PFSK-1 (cell line): ENCODE data around the gene GMPR2.

Source experiments
- FOXP2 ChIP-seq: optimal IDR thresholded peaks from 2 replicates; pipeline ENCODE3; 2011; ENCODE audit warnings: borderline replicate concordance, control low read depth, inconsistent platforms; ENCODE audit not compliant: insufficient read depth; ENCODE audit errors: extremely low read length, extremely low read depth
- POLR2AphosphoS5 ChIP-seq: IDR thresholded peaks from 2 replicates; pipeline ENCODE4 v1.6.1; 2012; ENCODE audit warnings: low read depth, mild to moderate bottlenecking, control low read depth, low read length, moderate library complexity
- REST ChIP-seq, 2 experiments: IDR thresholded peaks; 2 replicates each; pipeline versions ENCODE4 v1.6.1 to v1.8.0; 2011 to 2012; ENCODE audit warnings: low read depth in 2 of 2, low read length in 2 of 2, control low read depth in 1 of 2, inconsistent platforms in 1 of 2, mild to moderate bottlenecking in 1 of 2, moderate library complexity in 1 of 2; ENCODE audit not compliant: insufficient read depth in 1 of 2
- SIN3A ChIP-seq: IDR thresholded peaks from 2 replicates; pipeline ENCODE4 v1.6.1; 2012; ENCODE audit warnings: mild to moderate bottlenecking, low read length, moderate library complexity, borderline replicate concordance; ENCODE audit not compliant: insufficient read depth
- TAF1 ChIP-seq: IDR thresholded peaks from 2 replicates; pipeline ENCODE4 v1.6.1; 2012; ENCODE audit warnings: low read length, control low read depth, borderline replicate concordance; ENCODE audit not compliant: insufficient read depth

GMPR2 gene

GRCh38 chr14:24260780-24261157 lies 28.0 kb downstream of the GMPR2 start:
- TF ChIP-seq SIN3A, result no peak
- TF ChIP-seq POLR2AphosphoS5, result no peak
- TF ChIP-seq REST (IDR thresholded peaks at IDR 0.05; ENCODE audit: insufficient read depth in 1 of 2, low read depth in 2 of 2, low read length in 2 of 2), result no peak
- no peak for TF ChIP-seq TAF1

- TF ChIP-seq REST (IDR thresholded peaks at IDR 0.05; ENCODE audit: insufficient read depth in 1 of 2, low read depth in 2 of 2, low read length in 2 of 2), result no peak
- no peak for TF ChIP-seq TAF1
- no peak for TF ChIP-seq FOXP2
- TF ChIP-seq SIN3A, result no peak
- TF ChIP-seq POLR2AphosphoS5, result no peak
Measured at GRCh38 chr14:24261256-24261968, 28.7 kb downstream of the GMPR2 start.

GRCh38 chr14:24261969-24262327 lies 29.2 kb downstream of the GMPR2 start:
- no peak for TF ChIP-seq SIN3A
- TF ChIP-seq POLR2AphosphoS5, result no peak
- TF ChIP-seq FOXP2, result no peak
- TF ChIP-seq TAF1, result no peak
- no peak for TF ChIP-seq REST (IDR thresholded peaks at IDR 0.05; ENCODE audit: insufficient read depth in 1 of 2, low read depth in 2 of 2, low read length in 2 of 2)

GRCh38 chr14:24262821-24263733 lies 30.3 kb downstream of the GMPR2 start, which contains the start of gene TGM1:
TSS of gene TGM1 (minus strand) at chr14:24263177. CDS start at chr14:24262352, 825 bp downstream.
- TF ChIP-seq REST (IDR thresholded peaks at IDR 0.05; ENCODE audit: insufficient read depth in 1 of 2, low read depth in 2 of 2, low read length in 2 of 2) (no peak), POLR2AphosphoS5 (no peak), SIN3A (no peak), FOXP2 (no peak), TAF1 (no peak)
